SK-N-SH (cell line): ENCODE results near the gene ZNF718.

Experiments used
- CHD2 ChIP-seq: fragments of 150-350 bp; IDR thresholded peaks from 2 replicates; pipeline ENCODE4 v1.6.1; 2018; ENCODE audit warnings: low read length; ENCODE audit not compliant: partially characterized antibody
- CTCF ChIP-seq: fragments of 200-600 bp; sonication (generic); IDR thresholded peaks from 2 replicates; pipeline ENCODE4 v1.6.1; 2017; ENCODE audit warnings: antibody characterized with exemption, mild to moderate bottlenecking, moderate library complexity
- EP300 ChIP-seq, 2 experiments: IDR thresholded peaks; 2 replicates each; pipeline versions ENCODE4 v1.4.0 to v1.6.1; 2012; ENCODE audit warnings: borderline replicate concordance in 1 of 2, low read depth in 1 of 2, low read length in 1 of 2
- EZH2phosphoT487 ChIP-seq: fragments of 200-600 bp; sonication (generic); IDR thresholded peaks from 2 replicates; pipeline ENCODE4 v1.6.1; 2017; ENCODE audit warnings: low read depth, mixed run types, mild to moderate bottlenecking, antibody characterized with exemption, moderate library complexity, borderline replicate concordance
- FOXM1 ChIP-seq: IDR thresholded peaks from 2 replicates; pipeline ENCODE4 v1.4.0; 2012; ENCODE audit warnings: low read depth, mild to moderate bottlenecking
- GABPA ChIP-seq: IDR thresholded peaks from 2 replicates; pipeline ENCODE4 v1.4.0; 2012; ENCODE audit warnings: low read depth, mild to moderate bottlenecking
- MXI1 ChIP-seq: IDR thresholded peaks from 2 replicates; pipeline ENCODE4 v1.6.1; 2012; ENCODE audit warnings: mild to moderate bottlenecking, low read depth, low read length, improper control_type of control experiment
- POLR2AphosphoS5 ChIP-seq: IDR thresholded peaks from 2 replicates; pipeline ENCODE4 v1.6.1; 2012; ENCODE audit warnings: low read depth, low read length
- TAF1 ChIP-seq: IDR thresholded peaks from 2 replicates; pipeline ENCODE4 v1.6.1; 2012; ENCODE audit warnings: low read depth, mild to moderate bottlenecking, low read length, moderate library complexity, borderline replicate concordance
- YY1 ChIP-seq: IDR thresholded peaks from 2 replicates; pipeline ENCODE4 v1.4.0; 2012; ENCODE audit warnings: low read depth, mild to moderate bottlenecking
- TF ChIP-seq, protein P1 (sequence below): IDR thresholded peaks from 2 replicates; pipeline ENCODE4 v1.4.0; 2012; ENCODE audit warnings: low read depth, borderline replicate concordance
- TF ChIP-seq, protein P2 (sequence below): fragments of 150-350 bp; IDR thresholded peaks from 2 replicates; pipeline ENCODE4 v1.6.1; 2017; ENCODE audit warnings: antibody characterized with exemption, low read length, low read depth, borderline replicate concordance
- TF ChIP-seq, protein P3 (sequence below): IDR thresholded peaks from 2 replicates; pipeline ENCODE4; 2012

DNA sequence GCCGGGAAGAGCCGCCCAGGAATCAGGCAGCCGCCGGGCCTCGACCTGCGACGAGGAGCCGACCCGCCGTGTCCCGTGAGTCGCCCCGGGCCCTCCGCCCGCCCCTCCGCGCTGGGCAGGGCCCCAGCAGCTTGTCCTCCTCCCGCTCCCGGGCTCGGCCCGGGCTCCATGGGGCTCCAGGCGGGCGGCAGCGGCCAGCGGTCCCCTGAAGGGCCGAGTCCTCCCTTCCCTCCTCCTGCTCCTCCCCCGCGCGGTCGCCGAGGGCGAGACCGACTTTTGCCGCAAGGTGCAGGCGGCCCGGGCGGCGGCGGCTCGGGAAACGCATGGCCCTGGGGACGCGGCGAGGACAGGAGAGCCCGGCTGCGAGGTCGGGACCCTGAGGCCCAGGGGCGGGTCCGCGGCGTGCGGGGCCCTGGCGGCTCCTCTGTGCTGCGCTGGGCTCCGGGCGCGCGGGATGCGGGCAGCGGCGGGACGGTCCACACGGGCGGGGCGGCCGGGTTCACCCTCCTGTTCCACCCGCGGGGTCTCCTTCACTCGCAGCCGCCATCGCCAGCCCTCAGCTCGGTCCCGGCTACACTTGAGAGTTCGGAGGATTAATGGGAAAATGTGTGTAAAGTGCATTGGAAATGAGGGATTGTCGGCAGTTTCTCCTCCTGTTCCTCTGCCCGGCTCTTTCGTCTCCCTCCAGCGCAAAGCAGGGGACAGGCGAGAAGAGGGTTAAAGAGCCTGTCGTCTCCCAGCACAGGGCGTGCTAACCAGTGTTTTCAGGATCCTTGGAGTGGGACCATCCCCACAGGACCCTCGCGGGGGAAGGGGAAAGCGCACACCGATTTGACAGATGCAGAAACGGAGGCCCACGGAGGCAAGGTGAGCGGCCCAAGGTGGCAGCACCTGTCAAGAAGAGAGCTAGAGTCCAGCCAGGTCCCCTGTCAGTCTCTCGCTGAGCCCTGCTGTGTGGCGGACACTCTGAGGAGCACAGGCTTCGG lies 16.6 kb upstream of the ZNF718 start:
- TF ChIP-seq FOXM1, result no peak
- TF ChIP-seq, protein P1, sequence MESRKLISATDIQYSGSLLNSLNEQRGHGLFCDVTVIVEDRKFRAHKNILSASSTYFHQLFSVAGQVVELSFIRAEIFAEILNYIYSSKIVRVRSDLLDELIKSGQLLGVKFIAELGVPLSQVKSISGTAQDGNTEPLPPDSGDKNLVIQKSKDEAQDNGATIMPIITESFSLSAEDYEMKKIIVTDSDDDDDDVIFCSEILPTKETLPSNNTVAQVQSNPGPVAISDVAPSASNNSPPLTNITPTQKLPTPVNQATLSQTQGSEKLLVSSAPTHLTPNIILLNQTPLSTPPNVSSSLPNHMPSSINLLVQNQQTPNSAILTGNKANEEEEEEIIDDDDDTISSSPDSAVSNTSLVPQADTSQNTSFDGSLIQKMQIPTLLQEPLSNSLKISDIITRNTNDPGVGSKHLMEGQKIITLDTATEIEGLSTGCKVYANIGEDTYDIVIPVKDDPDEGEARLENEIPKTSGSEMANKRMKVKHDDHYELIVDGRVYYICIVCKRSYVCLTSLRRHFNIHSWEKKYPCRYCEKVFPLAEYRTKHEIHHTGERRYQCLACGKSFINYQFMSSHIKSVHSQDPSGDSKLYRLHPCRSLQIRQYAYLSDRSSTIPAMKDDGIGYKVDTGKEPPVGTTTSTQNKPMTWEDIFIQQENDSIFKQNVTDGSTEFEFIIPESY, result no peak
- TF ChIP-seq EP300 (IDR thresholded peaks at IDR 0.05; ENCODE audit: borderline replicate concordance in 1 of 2, low read depth in 1 of 2, low read length in 1 of 2), result no peak
- TF ChIP-seq, protein P2, sequence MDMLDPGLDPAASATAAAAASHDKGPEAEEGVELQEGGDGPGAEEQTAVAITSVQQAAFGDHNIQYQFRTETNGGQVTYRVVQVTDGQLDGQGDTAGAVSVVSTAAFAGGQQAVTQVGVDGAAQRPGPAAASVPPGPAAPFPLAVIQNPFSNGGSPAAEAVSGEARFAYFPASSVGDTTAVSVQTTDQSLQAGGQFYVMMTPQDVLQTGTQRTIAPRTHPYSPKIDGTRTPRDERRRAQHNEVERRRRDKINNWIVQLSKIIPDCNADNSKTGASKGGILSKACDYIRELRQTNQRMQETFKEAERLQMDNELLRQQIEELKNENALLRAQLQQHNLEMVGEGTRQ, result no peak
- no peak for TF ChIP-seq YY1
- TF ChIP-seq CTCF, result no peak
- TF ChIP-seq CHD2, result no peak
- TF ChIP-seq POLR2AphosphoS5, result no peak
- TF ChIP-seq GABPA, result no peak
- no peak for TF ChIP-seq MXI1
- no peak for TF ChIP-seq TAF1
- TF ChIP-seq EZH2phosphoT487, result no peak
- TF ChIP-seq, protein P3, sequence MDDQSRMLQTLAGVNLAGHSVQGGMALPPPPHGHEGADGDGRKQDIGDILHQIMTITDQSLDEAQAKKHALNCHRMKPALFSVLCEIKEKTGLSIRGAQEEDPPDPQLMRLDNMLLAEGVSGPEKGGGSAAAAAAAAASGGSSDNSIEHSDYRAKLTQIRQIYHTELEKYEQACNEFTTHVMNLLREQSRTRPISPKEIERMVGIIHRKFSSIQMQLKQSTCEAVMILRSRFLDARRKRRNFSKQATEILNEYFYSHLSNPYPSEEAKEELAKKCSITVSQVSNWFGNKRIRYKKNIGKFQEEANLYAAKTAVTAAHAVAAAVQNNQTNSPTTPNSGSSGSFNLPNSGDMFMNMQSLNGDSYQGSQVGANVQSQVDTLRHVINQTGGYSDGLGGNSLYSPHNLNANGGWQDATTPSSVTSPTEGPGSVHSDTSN, result no peak
